ENCODE results near the gene ADGRE2.
"Not testable (repeated sequence)": the region's sequence is repeated elsewhere in the genome, so short reads cannot be mapped to it uniquely, and the experiment has no call there.

Gene ADGRE2

GRCh38 chr19:14765841-14766240 is 12.5 kb downstream of the ADGRE2 start:
- DNase-seq (ENCODE audit: low read depth); H3K4me3 ChIP-seq (ENCODE audit: low read length); H3K9ac ChIP-seq (ENCODE audit: low read length); H3K9me3 ChIP-seq (ENCODE audit: control insufficient read depth, low read length); H3K4me1 ChIP-seq (ENCODE audit: control insufficient read depth, insufficient read depth, low read length); H3K27me3 ChIP-seq (replicated peaks; ENCODE audit: control insufficient read depth, insufficient read depth, low read length); H3K36me3 ChIP-seq (ENCODE audit: control insufficient read depth, insufficient read depth, low read length, severe bottlenecking): not testable (repeated sequence)

GRCh38 chr19:14765403-14765802 is 13.0 kb downstream of the ADGRE2 start:
- DNase-seq (ENCODE audit: low read depth); H3K9ac ChIP-seq (ENCODE audit: low read length); H3K4me1 ChIP-seq (ENCODE audit: control insufficient read depth, insufficient read depth, low read length); H3K9me3 ChIP-seq (ENCODE audit: control insufficient read depth, low read length); H3K4me3 ChIP-seq (ENCODE audit: low read length); H3K36me3 ChIP-seq (ENCODE audit: control insufficient read depth, insufficient read depth, low read length, severe bottlenecking); H3K27me3 ChIP-seq (replicated peaks; ENCODE audit: control insufficient read depth, insufficient read depth, low read length): not testable (repeated sequence)

GRCh38 chr19:14764401-14764800 is 14.0 kb downstream of the ADGRE2 start:
- no peaks in the 10 kb centered on the region for H3K4me1 ChIP-seq (ENCODE audit: control insufficient read depth, insufficient read depth, low read length)
- no peak overlapping the region for H3K9ac ChIP-seq (ENCODE audit: low read length)
- no peaks in the 10 kb centered on the region for H3K9me3 ChIP-seq (ENCODE audit: control insufficient read depth, low read length)
- no peaks in the 10 kb centered on the region for H3K36me3 ChIP-seq (ENCODE audit: control insufficient read depth, insufficient read depth, low read length, severe bottlenecking)
- no peak for DNase-seq (ENCODE audit: low read depth)
- H3K27me3 ChIP-seq (replicated peaks; ENCODE audit: control insufficient read depth, insufficient read depth, low read length): no peaks in the 10 kb centered on the region
- no peak overlapping the region for H3K4me3 ChIP-seq (ENCODE audit: low read length)

GRCh38 chr19:14763497-14764145 is 14.7 kb downstream of the ADGRE2 start:
- H3K9ac ChIP-seq (ENCODE audit: low read length): no peak overlapping the region
- no peaks in the 10 kb centered on the region for H3K27me3 ChIP-seq (replicated peaks; ENCODE audit: control insufficient read depth, insufficient read depth, low read length)
- no peak for DNase-seq (ENCODE audit: low read depth)
- H3K36me3 ChIP-seq (ENCODE audit: control insufficient read depth, insufficient read depth, low read length, severe bottlenecking): no peaks in the 10 kb centered on the region
- no peak overlapping the region for H3K4me3 ChIP-seq (ENCODE audit: low read length)
- H3K9me3 ChIP-seq (ENCODE audit: control insufficient read depth, low read length): no peaks in the 10 kb centered on the region
- H3K4me1 ChIP-seq (ENCODE audit: control insufficient read depth, insufficient read depth, low read length): no peaks in the 10 kb centered on the region

- no peaks in the 10 kb centered on the region for H3K4me1 ChIP-seq (ENCODE audit: control insufficient read depth, insufficient read depth, low read length)
- no peaks in the 10 kb centered on the region for H3K27me3 ChIP-seq (replicated peaks; ENCODE audit: control insufficient read depth, insufficient read depth, low read length)
- H3K36me3 ChIP-seq (ENCODE audit: control insufficient read depth, insufficient read depth, low read length, severe bottlenecking): no peaks in the 10 kb centered on the region
- no peaks in the 10 kb centered on the region for H3K9me3 ChIP-seq (ENCODE audit: control insufficient read depth, low read length)
- no peak for DNase-seq (ENCODE audit: low read depth)
- no peak overlapping the region for H3K4me3 ChIP-seq (ENCODE audit: low read length)
- no peak overlapping the region for H3K9ac ChIP-seq (ENCODE audit: low read length)
Observed at GRCh38 chr19:14762111-14762510, 16.2 kb downstream of the ADGRE2 start.

GRCh38 chr19:14761607-14762006 is 16.8 kb downstream of the ADGRE2 start:
- H3K36me3 ChIP-seq (ENCODE audit: control insufficient read depth, insufficient read depth, low read length, severe bottlenecking): no peaks in the 10 kb centered on the region
- H3K9ac ChIP-seq (ENCODE audit: low read length): no peak overlapping the region
- no peak for DNase-seq (ENCODE audit: low read depth)

GRCh38 chr19:14758816-14759215 is 19.5 kb downstream of the ADGRE2 start:
- Histone ChIP-seq H3K9me3 (ENCODE audit: control insufficient read depth, low read length) (no peaks in the 10 kb centered on the region), H3K9ac (ENCODE audit: low read length) (no peak overlapping the region), H3K4me1 (ENCODE audit: control insufficient read depth, insufficient read depth, low read length) (no peaks in the 10 kb centered on the region), H3K36me3 (ENCODE audit: control insufficient read depth, insufficient read depth, low read length, severe bottlenecking) (no peaks in the 10 kb centered on the region), H3K4me3 (ENCODE audit: low read length) (no peak overlapping the region), H3K27me3 (replicated peaks; ENCODE audit: control insufficient read depth, insufficient read depth, low read length) (no peaks in the 10 kb centered on the region)
- DNase-seq (ENCODE audit: low read depth): no peak

More at GRCh38 chr19:14761607-14762006, 16.8 kb downstream of the ADGRE2 start:
- Histone ChIP-seq H3K4me1 (ENCODE audit: control insufficient read depth, insufficient read depth, low read length) (no peaks in the 10 kb centered on the region), H3K9me3 (ENCODE audit: control insufficient read depth, low read length) (no peaks in the 10 kb centered on the region), H3K27me3 (replicated peaks; ENCODE audit: control insufficient read depth, insufficient read depth, low read length) (no peaks in the 10 kb centered on the region), H3K4me3 (ENCODE audit: low read length) (no peak overlapping the region)

GRCh38 chr19:14748601-14749000 is 29.8 kb downstream of the ADGRE2 start:
- no peak for DNase-seq (ENCODE audit: low read depth)
- Histone ChIP-seq H3K36me3 (ENCODE audit: control insufficient read depth, insufficient read depth, low read length, severe bottlenecking) (no peaks in the 10 kb centered on the region), H3K4me3 (ENCODE audit: low read length) (no peak overlapping the region), H3K4me1 (ENCODE audit: control insufficient read depth, insufficient read depth, low read length) (no peaks in the 10 kb centered on the region), H3K27me3 (replicated peaks; ENCODE audit: control insufficient read depth, insufficient read depth, low read length) (no peaks in the 10 kb centered on the region), H3K9ac (ENCODE audit: low read length) (no peak overlapping the region), H3K9me3 (ENCODE audit: control insufficient read depth, low read length) (no peaks in the 10 kb centered on the region)

- no peak for DNase-seq (ENCODE audit: low read depth)
- no peak overlapping the region for H3K4me3 ChIP-seq (ENCODE audit: low read length)
- H3K36me3 ChIP-seq (ENCODE audit: control insufficient read depth, insufficient read depth, low read length, severe bottlenecking): no peaks in the 10 kb centered on the region
- no peaks in the 10 kb centered on the region for H3K9me3 ChIP-seq (ENCODE audit: control insufficient read depth, low read length)
- no peak overlapping the region for H3K9ac ChIP-seq (ENCODE audit: low read length)
- no peaks in the 10 kb centered on the region for H3K4me1 ChIP-seq (ENCODE audit: control insufficient read depth, insufficient read depth, low read length)
- no peaks in the 10 kb centered on the region for H3K27me3 ChIP-seq (replicated peaks; ENCODE audit: control insufficient read depth, insufficient read depth, low read length)
Observed at GRCh38 chr19:14746886-14747285, 31.5 kb downstream of the ADGRE2 start.

GRCh38 chr19:14735915-14736314 is 42.4 kb downstream of the ADGRE2 start:
- Histone ChIP-seq H3K9ac (ENCODE audit: low read length) (no peak overlapping the region), H3K9me3 (ENCODE audit: control insufficient read depth, low read length) (no peaks in the 10 kb centered on the region), H3K36me3 (ENCODE audit: control insufficient read depth, insufficient read depth, low read length, severe bottlenecking) (no peaks in the 10 kb centered on the region), H3K4me3 (ENCODE audit: low read length) (no peak overlapping the region), H3K4me1 (ENCODE audit: control insufficient read depth, insufficient read depth, low read length) (no peaks in the 10 kb centered on the region), H3K27me3 (replicated peaks; ENCODE audit: control insufficient read depth, insufficient read depth, low read length) (no peaks in the 10 kb centered on the region)
- no peak for DNase-seq (ENCODE audit: low read depth)

- H3K9me3 ChIP-seq (ENCODE audit: control insufficient read depth, low read length): peaks cover 8% of the 10 kb centered on the region
- no peak for DNase-seq (ENCODE audit: low read depth)
Observed at GRCh38 chr19:14733574-14733973, 44.8 kb downstream of the ADGRE2 start.

GRCh38 chr19:14732510-14732909 is 45.9 kb downstream of the ADGRE2 start:
- H3K9me3 ChIP-seq (ENCODE audit: control insufficient read depth, low read length): peaks cover 15% of the 10 kb centered on the region
- H3K4me3 ChIP-seq (ENCODE audit: low read length): no peak overlapping the region
- no peaks in the 10 kb centered on the region for H3K36me3 ChIP-seq (ENCODE audit: control insufficient read depth, insufficient read depth, low read length, severe bottlenecking)
- no peak overlapping the region for H3K9ac ChIP-seq (ENCODE audit: low read length)
- DNase-seq (ENCODE audit: low read depth): no peak
- no peaks in the 10 kb centered on the region for H3K27me3 ChIP-seq (replicated peaks; ENCODE audit: control insufficient read depth, insufficient read depth, low read length)
- H3K4me1 ChIP-seq (ENCODE audit: control insufficient read depth, insufficient read depth, low read length): no peaks in the 10 kb centered on the region

More at GRCh38 chr19:14733574-14733973, 44.8 kb downstream of the ADGRE2 start:
- H3K27me3 ChIP-seq (replicated peaks; ENCODE audit: control insufficient read depth, insufficient read depth, low read length): no peaks in the 10 kb centered on the region
- H3K4me3 ChIP-seq (ENCODE audit: low read length): no peak overlapping the region
- H3K9ac ChIP-seq (ENCODE audit: low read length): no peak overlapping the region
- H3K4me1 ChIP-seq (ENCODE audit: control insufficient read depth, insufficient read depth, low read length): no peaks in the 10 kb centered on the region
- H3K36me3 ChIP-seq (ENCODE audit: control insufficient read depth, insufficient read depth, low read length, severe bottlenecking): no peaks in the 10 kb centered on the region

Data from adipocyte (in vitro differentiated cells).